ENCODE results near the gene FGF12. TPM values are rescaled to one million over a fixed set of nuclear protein-coding genes. Genes with fewer than 3 reads are reported as not detected.

The FGF12 gene
- polyA plus RNA-seq, 3 donors = 5.1 to 6.0 (median 5.3) TPM

DNA sequence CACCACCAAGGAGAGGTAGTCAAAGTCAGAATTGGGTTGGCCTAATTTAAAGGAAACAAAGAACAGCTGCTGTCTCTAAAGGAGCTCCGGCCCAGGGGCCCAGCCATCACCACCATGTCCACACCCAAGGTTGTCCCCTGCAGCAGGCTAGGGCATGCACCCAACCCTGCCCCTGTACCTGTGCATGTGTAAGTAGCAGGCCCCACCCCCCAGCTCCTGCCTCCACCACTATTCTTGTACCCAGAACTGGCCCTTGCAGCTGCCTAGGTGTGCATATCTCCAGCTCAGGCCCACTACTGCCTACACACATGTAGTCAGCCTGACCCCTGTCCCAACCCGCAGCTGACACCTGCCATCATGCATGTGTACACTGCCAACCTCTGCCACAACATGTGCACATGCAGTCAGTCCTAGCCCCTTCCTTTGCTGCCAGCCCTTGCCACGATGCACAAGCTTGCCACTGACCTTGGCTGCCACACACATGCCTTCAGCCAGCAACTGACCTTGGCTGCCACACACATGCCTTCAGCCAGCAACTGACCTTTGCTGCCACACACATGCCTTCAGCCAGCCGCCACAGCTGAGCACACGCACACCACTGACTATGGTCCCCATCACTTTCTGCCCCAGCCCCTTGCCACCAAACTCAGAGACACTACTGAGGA, 39.7 kb downstream of the FGF12 start:
- DNase-seq = no peak

DNA sequence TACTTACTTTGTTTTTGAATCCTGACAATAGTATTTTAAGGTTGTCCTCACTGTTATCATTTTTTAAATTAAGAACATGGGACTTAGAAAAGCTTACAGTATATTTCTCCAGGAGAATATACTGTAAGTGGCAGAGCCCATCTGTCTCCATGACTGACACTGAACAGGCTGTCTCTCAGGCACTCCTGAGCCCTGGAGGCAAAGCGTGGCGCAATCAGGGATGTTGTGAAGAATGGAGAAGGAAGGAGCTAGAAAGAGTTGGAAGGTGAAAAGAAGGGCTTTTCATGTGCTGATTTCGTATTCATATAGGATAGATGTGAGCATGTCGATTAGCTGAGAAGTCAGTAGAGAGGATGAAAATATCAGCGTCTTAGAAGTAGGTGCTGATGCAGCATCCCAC, 41.5 kb downstream of the FGF12 start:
- no peak for DNase-seq

DNA sequence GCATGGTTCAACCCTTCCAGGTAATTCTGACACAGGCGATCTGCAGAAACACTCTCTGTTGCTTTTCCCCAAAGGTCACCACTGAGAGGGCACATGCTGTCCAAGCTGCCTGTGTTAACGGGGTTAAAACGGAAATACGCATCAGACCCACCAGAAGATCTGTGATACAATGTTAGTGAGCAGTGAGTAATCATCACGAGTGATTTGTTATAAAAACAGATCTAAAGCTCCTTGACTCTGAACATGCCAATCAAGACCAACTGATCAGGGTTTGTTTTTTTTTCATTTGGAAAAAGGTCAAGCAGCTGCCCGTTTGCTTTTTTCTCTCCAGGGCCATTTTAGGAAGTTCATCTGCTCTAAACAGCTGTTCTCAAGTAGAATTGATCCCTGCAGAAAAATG, 43.2 kb downstream of the FGF12 start:
- DNase-seq = no peak

DNA sequence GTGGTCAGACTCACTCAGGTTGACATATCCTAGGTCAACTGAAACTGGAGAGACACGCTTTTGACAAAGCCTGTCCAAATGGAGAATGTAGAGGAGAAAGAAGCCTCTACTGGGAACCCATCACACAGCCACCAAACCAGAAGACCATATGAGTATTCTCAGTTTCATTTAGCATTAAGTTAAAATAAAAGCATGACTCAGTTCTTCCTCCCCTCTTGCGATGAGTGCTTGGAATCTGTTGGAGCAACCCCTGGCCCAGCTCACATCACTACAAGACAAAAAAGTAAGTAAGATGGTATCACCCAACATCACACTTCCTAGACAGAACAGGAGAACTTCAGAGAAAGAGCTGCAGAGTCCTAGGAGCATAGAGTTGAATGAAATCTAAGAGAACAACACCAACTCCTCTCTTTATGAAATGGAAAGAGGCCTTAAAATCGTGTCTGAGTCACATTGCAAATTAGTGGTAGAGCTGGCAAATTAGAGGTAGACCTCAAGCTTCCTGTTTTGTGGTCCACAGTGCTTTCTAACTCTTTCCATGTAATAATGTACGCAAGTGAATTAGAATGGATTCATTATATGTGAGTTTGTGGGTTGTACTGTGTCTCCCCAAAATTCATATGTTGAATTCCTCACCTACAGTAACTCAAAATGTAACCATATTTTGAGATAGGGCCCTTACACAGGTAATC, 51.2 kb downstream of the FGF12 start:
- DNase-seq = no peak

DNA sequence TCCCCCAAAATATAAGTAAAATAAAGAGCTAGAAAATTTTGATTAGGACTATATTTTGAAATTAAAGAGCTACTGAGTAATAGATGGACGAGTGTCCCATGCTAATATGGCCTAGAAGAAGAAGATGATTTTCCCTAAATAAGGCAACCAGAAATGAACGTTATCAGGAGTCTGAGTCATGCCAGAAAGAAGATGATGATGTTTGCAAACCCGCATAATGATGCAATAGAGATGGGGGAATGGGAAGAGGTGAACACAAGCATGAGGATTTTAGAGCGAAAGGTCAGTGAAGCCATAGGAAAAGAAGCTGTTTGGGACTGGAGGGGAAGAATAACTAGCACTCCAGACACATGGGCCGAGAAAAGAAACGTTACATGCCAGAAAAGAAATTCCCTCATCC, 71.7 kb downstream of the FGF12 start:
- DNase-seq = no peak

DNA sequence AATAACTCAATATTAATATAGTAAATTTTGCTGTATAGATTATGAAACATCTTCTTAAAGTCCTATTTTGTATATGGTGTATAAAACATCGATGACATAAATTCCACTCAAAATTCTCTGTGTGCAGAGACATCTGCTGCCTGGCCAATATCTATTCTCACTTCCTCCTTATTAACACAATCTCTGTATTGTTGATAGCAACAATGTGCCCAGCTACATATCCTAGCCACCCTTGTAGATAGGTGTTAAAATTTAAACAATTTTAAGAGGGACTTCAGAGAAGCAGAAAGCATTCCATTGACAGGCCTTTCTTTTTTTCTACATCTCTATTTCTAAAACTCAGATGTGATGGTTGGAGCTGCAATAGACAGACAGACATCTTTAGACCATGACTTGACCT, 72.3 kb downstream of the FGF12 start:
- no peak for DNase-seq

DNA sequence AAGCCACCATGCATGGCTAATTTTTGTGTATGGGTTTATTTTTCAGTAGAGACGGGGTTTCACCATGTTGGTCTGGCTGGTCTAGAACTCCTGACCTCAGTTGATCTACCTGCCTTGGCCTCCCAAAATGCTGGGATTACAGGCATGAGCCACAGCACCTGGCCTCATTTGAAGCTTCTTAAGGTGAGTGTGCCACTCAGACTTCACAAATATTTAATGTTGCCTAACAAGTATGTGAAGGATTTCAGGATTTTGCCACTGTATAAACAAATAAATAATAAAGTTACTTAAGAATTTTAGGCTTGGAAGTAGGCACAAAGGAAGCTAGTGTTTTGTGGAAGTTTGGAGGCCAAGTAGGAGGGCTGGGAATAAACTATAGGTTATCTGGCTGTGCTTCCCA, 73.5 kb downstream of the FGF12 start:
- no peak for DNase-seq

DNA sequence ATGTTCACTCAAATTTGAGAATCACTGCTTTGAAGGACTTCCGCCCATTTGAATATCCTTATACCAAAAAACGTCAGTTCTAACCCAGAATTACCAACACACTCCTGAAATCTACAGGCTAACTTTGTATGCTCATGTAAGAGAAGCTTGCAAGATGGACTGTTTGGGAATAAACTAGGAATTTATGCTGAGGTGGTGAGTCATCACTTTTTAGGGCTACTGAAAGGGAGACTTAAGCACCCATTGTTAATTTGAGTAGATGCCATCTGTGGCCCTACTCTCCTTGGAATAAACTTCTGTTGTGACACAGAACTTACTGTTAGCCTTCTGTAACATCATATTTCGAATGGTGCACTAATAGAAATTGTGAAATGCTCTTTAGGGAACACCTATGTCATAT, 74.6 kb downstream of the FGF12 start:
- DNase-seq = no peak

DNA sequence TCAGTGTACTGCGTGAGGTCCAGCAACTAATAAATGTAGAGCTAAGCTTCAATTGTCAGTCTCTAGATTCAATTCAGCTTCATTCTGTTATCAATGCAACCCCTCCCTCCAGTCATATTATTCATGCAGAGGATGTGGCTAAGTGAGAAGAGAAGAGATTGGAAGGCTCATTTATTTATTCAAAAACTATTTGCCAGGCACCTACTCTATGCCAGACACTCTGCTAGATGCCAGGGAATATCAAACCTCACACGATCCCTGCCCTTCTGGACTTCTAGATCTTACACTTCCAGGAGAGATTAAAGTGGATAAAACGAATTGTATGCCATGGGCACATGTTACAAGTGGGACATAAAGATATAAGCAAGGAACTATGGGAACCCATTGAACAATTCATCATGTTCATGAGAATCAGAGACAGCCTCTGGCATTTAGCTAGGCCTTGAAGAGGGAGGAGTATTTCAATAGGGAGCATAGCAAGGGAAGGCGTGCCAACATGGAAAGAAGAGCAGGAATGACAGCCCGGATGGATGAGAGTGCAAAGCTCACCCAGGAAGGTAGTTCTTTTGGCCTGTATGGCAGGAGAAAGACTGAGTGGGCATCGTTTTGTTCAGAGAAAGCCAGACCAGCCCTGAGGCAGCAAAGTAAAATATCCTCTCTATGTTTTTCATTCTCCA, 75.4 kb downstream of the FGF12 start:
- no peak for DNase-seq

DNA sequence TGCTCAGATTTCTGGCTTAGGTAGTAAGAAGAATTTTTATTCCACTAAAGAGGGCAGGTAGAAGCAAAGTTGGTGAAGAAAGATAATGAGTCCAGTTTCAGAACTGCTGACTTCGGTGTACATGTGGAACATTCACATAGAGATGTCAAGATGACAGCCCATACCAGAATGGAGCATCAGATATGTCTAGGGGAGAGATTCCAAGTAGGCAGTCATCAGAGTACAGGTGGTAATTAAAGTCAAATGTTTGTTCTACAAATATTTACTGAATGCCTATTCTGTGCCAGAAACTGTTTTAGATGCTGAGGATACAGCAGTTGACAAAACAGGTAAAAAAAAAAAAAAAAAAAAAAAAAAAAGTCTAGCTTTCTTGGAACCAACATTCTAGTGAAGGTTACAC, 81.9 kb downstream of the FGF12 start:
- no peak for DNase-seq

DNA sequence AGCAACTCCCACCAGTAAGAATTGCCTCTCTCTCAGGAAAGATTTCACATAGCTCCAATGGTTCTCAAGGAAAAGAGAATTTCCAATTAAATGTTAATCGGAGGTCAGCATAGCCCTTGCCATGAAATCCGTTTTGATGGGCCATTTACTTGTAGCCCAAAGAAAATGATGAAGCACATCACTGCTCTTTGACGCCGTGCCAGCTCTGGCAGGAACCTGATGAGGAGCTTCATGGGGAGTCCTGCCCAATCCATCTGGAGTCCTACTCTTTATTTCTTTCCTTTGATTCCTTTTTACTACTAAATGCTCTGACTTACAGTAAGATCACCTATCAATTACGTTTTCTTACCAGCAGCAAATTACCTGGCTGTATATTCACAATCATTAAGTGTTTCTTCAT, 84.7 kb downstream of the FGF12 start:
- no peak for DNase-seq

DNA sequence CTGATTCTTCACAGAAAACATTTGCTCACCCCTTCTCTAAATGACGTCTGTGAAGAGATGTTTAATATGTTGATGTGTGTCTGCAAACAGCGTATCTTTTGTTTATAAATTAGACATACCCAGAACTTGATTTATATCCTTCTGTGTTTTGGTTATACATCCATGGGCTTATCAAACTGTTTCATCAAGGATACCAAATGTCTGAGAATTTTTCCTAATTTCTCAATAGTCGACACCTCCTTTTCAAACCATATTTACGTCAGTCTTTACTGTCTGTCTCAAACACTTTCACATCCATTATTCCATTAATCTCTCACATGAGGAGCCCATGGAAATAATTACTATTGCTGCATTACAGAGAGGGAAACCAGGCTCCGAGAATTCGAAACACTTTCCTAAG, 85.4 kb downstream of the FGF12 start:
- DNase-seq = no peak

DNA sequence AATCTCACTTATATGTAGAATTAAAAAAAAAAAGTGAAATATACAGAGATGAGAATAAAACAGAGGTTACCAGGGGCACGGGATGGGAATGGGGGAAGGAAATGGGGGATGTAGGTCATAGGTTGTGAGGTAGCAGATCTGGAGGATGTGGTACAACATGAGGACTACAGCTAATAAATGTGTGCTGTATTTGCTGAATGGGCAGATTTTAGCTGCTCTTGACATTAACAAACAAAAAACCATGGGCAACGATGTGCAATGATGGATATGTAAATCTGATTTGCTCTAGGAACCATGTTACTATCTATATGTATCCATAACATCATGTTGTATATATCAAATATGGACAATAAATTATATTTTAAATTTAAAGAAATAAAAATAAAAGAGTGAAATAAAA, 87.4 kb downstream of the FGF12 start:
- no peak for DNase-seq

DNA sequence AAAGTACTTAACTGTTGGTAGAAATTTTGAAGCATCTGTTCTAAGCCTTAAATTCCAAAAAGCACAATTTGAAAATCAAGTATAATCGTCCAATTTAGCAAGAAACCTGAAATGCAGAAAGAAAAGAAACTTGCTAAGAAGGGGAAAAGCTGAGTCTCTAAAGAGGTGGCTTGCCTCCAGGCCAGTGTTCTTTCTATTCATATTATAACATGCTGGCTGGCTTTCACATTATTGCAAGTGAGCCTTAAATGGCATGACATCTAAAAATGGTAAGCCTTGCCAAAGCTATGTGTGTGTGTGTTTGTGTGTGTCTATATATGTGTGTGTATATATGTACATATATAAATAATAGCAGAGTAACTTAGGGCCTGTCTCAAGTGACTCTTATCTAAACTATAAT, 89.5 kb downstream of the FGF12 start:
- DNase-seq = no peak

DNA sequence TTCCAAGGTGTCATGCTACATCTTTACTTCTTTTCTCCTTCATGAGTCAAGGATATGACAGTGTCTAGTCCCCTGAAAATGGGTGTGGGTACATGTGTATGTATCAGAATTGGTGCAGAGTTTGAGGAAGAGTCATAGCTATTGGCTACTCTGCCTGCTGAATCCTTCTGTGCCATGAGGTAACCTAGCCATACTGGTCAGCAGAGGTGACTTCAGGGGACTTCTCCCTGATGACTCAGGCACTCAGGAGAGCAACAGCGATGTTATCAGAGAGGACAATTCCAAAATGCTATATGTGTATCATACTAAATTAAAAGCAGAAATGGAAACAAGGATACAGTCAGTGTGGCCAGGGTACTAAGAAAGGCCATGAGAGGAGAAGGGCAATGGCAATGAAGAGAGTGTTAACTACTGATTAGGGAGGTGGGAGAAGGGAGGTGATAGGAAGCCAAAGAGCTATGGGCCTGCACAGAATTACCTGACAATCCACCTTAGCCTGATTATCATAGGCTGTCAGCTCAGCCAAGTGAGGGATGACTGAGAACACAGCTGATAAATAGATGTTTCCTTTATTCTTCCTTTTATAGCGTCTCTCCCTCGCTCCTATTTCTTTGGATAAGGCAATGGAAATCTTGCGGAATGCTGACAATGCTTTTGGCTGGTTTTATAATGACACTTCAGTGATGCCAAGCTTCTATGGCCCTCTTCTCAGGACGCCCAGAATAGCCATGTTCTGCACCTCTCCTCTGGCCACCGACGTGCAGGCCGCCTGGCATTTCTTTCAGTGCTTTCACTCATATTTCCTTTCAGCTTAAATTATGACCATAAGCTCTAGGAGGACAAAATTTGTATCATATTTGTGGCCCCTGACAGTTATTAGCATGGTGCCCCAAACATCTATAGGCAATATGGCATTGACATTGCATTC, 90.6 kb downstream of the FGF12 start:
- DNase-seq = no peak

DNA sequence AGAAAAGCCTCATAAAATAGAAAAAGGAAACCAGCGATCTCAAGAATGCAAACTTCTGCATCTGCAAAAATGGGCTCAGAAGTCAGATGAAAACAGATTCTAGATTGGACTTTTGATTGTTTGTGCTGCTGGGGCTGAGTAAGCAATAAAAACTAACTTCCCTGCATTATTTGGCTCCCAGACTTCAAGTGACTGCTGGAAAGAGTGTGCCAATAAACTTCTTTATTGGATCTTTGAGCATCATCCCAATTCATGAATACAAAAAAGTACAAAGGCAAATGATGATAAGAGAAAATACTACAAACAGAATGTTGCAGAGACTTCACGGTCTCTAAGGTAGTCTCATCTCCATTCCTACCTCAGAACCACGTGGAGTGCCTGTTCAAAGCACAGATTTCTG, 97.9 kb downstream of the FGF12 start:
- no peak for DNase-seq

DNA sequence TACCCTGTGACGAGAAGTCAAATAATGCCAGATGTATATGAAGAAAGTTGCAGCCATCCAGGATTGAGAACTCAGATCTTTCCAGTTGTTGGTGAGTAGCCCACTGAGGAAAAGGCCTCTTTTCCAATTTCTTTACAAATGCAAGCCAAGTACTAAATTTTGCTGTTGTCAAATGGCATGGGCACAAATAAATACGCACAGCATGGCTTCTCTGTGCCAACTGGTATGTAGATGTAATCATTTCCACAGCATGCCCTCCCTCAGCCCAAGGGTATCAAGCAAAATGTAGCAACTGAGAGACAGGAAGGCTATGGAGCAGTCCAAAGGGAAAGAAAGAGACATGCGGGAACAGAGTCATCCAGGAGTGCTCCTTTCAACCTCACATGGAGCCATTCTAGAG, 105.4 kb downstream of the FGF12 start:
- no peak for DNase-seq

DNA sequence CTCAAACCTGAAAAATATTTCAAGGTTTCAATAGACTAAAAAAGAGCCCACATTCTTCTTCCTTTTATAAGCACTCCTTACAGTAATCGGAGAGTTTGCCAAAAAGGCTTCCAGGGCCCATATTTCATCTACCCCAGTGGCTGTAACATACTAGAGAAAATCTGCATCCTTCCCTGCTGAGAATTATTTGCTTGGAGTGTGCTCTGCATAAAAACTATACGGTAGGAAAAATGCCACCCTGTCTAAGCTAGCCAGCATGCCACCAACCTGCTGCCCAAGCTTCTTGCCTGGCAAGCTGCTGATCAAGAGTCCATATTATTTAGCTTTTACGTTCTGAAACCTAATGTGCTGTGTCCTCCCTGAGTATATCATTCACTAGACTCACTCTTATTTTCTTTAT, 107.1 kb downstream of the FGF12 start:
- DNase-seq = no peak

DNA sequence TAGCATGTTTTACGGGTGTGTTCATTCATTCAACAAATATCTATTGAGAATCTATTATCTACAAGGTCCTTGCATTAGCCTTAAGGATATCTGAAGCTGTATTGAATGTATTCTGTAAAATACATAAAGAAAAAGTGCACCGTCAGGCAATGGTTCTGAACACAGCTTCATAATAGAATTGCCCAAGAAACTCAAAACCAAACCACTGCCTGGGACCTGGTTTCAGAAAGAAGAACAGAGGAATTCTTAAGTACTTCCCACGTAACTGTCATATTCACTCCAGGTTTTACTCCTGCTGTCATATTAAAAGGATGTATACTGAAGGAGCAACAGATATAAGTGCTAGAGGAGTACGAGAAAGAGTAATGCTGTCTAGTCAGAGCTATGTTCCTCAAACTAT, 115.9 kb downstream of the FGF12 start:
- no peak for DNase-seq

DNA sequence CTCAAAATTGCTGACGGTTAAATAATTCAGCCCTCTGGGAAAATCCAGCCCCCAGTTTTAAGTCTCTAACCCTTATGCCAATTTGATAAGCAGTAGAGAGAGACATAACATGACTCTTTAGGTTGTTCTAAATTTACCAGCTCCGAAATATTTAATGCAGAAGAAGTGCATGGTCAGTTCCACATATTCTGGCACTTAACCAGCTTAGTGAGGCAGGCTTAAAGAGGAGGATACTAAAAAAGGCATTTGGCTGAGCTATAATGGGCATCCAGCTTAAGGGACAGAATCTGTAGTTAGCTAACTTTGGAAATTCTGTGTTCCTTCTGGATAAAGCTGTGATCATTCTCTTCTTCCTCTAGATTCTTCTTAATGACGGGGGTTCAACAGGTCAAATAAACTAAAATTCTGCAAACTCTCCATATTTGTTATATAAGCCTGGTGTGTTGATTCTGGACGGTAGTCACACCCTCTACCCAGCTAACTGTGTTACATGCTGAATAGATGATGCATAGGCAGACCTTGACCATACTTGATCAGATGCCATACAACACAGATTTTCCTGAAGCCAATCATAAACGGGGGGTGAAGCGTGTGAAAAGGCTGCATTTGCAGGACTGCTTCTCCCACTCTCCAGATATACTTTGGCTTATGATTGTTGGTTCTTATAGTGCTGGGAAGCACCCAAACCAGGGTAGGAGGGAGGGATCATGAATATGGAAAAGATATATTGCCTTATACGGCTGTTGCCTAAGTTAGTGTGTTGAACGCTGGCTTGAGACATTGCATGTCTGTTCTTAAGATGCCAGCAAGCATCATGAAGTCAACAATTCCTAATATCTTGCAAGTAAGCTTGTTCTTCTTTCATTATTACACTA, 118.4 kb downstream of the FGF12 start:
- DNase-seq = no peak

DNA sequence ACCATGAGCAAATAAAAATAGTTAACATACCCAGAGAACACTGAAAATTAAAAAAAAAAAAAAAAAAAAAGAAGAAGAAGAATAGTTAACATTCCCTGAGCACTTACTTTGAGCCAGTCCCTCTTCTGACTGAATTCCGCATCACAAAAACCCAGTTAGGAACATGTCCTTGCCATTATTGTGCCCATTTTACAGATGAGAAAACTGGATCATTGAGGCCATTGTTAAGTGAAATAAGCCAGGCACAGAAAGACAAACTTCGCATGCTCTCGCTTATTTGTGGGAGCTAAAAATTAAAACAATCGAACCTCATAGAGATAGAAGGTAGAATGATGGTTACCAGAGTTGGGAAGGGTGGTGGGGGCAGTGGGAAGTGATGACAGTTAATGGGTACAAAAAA, 119.5 kb downstream of the FGF12 start:
- DNase-seq = no peak

All from renal pelvis (tissue), 4 donors.